ENCODE results near the gene SELPLG.
"Not testable (repeated sequence)": the region's sequence is repeated elsewhere in the genome, so short reads cannot be mapped to it uniquely, and the experiment has no call there.

SELPLG gene

GRCh38 chr12:108635201-108635996, 1.7 kb upstream of the SELPLG start:
- TF ChIP-seq CTCF (IDR thresholded peaks at IDR 0.05; ENCODE audit: low read depth, low read length): no peak

GRCh38 chr12:108634341-108634751, 652 bp upstream of the SELPLG start:
- no peak overlapping the region for H3K4me3 ChIP-seq (ENCODE audit: low read depth, low read length)
- TF ChIP-seq CTCF (IDR thresholded peaks at IDR 0.05; ENCODE audit: low read depth, low read length): no peak

More at GRCh38 chr12:108635201-108635996, 1.7 kb upstream of the SELPLG start:
- H3K4me3 ChIP-seq (ENCODE audit: low read depth, low read length): no peak overlapping the region

- no peak for TF ChIP-seq CTCF (IDR thresholded peaks at IDR 0.05; ENCODE audit: low read depth, low read length)
- no peak overlapping the region for H3K4me3 ChIP-seq (ENCODE audit: low read depth, low read length)
Observed at GRCh38 chr12:108633081-108633533, 587 bp downstream of the SELPLG start.

GRCh38 chr12:108631261-108631660, 2.4 kb downstream of the SELPLG start:
- not testable (repeated sequence) for H3K4me3 ChIP-seq (ENCODE audit: low read depth, low read length)

GRCh38 chr12:108630481-108631207, 3.0 kb downstream of the SELPLG start:
- no peak for TF ChIP-seq CTCF (IDR thresholded peaks at IDR 0.05; ENCODE audit: low read depth, low read length)

GRCh38 chr12:108629824-108630476, 3.7 kb downstream of the SELPLG start:
- TF ChIP-seq CTCF (IDR thresholded peaks at IDR 0.05; ENCODE audit: low read depth, low read length): no peak
- no peak overlapping the region for H3K4me3 ChIP-seq (ENCODE audit: low read depth, low read length)

More at GRCh38 chr12:108630481-108631207, 3.0 kb downstream of the SELPLG start:
- no peak overlapping the region for H3K4me3 ChIP-seq (ENCODE audit: low read depth, low read length)

GRCh38 chr12:108629151-108629550, 4.5 kb downstream of the SELPLG start:
- no peak overlapping the region for H3K4me3 ChIP-seq (ENCODE audit: low read depth, low read length)
- no peak for TF ChIP-seq CTCF (IDR thresholded peaks at IDR 0.05; ENCODE audit: low read depth, low read length)

All from WI38 (cell line).